MM.1S (cell line): ENCODE measurements around the gene IRS2.

Source experiments
- DNase-seq: peaks from one replicate; pipeline ENCODE4 v3.0.0-alpha.2; 2015
- H2AFZ ChIP-seq: fragments of 300-600 bp; sonication (generic); 2 replicates; pipeline ENCODE4 v1.6.0; 2016; ENCODE audit warnings: antibody characterized with exemption, low read length
- H3F3A ChIP-seq: fragments of 300-600 bp; sonication (generic); 2 replicates; pipeline ENCODE4 v1.6.1; 2016; ENCODE audit warnings: mild to moderate bottlenecking, antibody characterized with exemption, low read length, moderate library complexity, mixed read lengths; ENCODE audit not compliant: insufficient read depth
- H3K27ac ChIP-seq: fragments of 300-600 bp; sonication (generic); 2 replicates; pipeline ENCODE4 v1.5.1; 2016; ENCODE audit warnings: mild to moderate bottlenecking, low read length
- H3K27me3 ChIP-seq: fragments of 300-600 bp; sonication (generic); replicated peaks from 2 replicates; pipeline ENCODE4 v1.6.0; 2016; ENCODE audit warnings: low read length; ENCODE audit not compliant: insufficient read depth
- H3K36me3 ChIP-seq: fragments of 300-600 bp; sonication (generic); replicated peaks from 2 replicates; pipeline ENCODE4 v1.6.1; 2016; ENCODE audit warnings: mild to moderate bottlenecking, low read length, mixed read lengths; ENCODE audit not compliant: insufficient read depth
- H3K4me1 ChIP-seq: fragments of 300-600 bp; sonication (generic); 2 replicates; pipeline ENCODE4 v1.6.1; 2016; ENCODE audit warnings: low read length, mixed read lengths
- H3K4me2 ChIP-seq: fragments of 300-600 bp; sonication (generic); 2 replicates; pipeline ENCODE4 v1.6.0; 2016; ENCODE audit warnings: low read depth, low read length
- H3K4me3 ChIP-seq: fragments of 300-600 bp; sonication (generic); 2 replicates; pipeline ENCODE4 v1.5.1; 2016; ENCODE audit warnings: low read length, mixed read lengths
- H3K79me2 ChIP-seq: fragments of 300-600 bp; sonication (generic); 2 replicates; pipeline ENCODE4 v1.6.1; 2016; ENCODE audit warnings: mixed run types, low read length, mixed read lengths
- H3K9ac ChIP-seq: fragments of 300-600 bp; sonication (generic); 2 replicates; pipeline ENCODE4 v1.6.1; 2016; ENCODE audit warnings: low read length, mixed read lengths
- H3K9me2 ChIP-seq: fragments of 300-600 bp; sonication (generic); replicated peaks from 2 replicates; pipeline ENCODE4 v1.6.1; 2016; ENCODE audit warnings: mild to moderate bottlenecking, low read length, mixed read lengths; ENCODE audit not compliant: insufficient read depth
- H3K9me3 ChIP-seq: fragments of 300-600 bp; sonication (generic); replicated peaks from 2 replicates; pipeline ENCODE4 v1.6.1; 2016; ENCODE audit warnings: mild to moderate bottlenecking, low read length, mixed read lengths; ENCODE audit not compliant: insufficient read depth
- H4K20me1 ChIP-seq: fragments of 300-600 bp; sonication (generic); 2 replicates; pipeline ENCODE4 v1.6.1; 2016; ENCODE audit warnings: mild to moderate bottlenecking, low read length, moderate library complexity, mixed read lengths; ENCODE audit not compliant: insufficient read depth
- CTCF ChIP-seq: fragments of 300-600 bp; sonication (generic); IDR thresholded peaks from 2 replicates; pipeline ENCODE4 v1.5.1; 2016; ENCODE audit warnings: antibody characterized with exemption, low read length, mixed read lengths
- EZH2 ChIP-seq: fragments of 300-600 bp; sonication (generic); optimal IDR thresholded peaks from 2 replicates; pipeline ENCODE3; 2017; ENCODE audit warnings: low read depth, mild to moderate bottlenecking, antibody characterized with exemption, low read length, mixed read lengths
- EZH2phosphoT487 ChIP-seq: fragments of 300-600 bp; sonication (generic); IDR thresholded peaks from 2 replicates; pipeline ENCODE4 v1.6.1; 2018; ENCODE audit warnings: antibody characterized with exemption, low read length

The IRS2 gene

GRCh38 chr13:109758937-109759480 is 27.4 kb downstream of the IRS2 start:
- H3K27me3 ChIP-seq, result no peaks in the 10 kb centered on the region
- H3K4me1 ChIP-seq, result no peaks in the 10 kb centered on the region
- no peak overlapping the region for H3K9ac ChIP-seq
- TF ChIP-seq EZH2 (no peak), EZH2phosphoT487 (no peak), CTCF (no peak)
- H3K4me3 ChIP-seq, result no peak overlapping the region
- H3K4me2 ChIP-seq, result no peak overlapping the region
- no peaks in the 10 kb centered on the region for H4K20me1 ChIP-seq
- H3F3A ChIP-seq, result no peaks in the 10 kb centered on the region
- 0 out of 2 replicates have a peak, but pooled peaks cover 12% of the 10 kb centered on the region for H3K36me3 ChIP-seq
- H2AFZ ChIP-seq, result no peak overlapping the region
- no peak overlapping the region for H3K27ac ChIP-seq
- no peak for DNase-seq
- H3K9me2 ChIP-seq, result no peaks in the 10 kb centered on the region
- peaks cover 59% of the 10 kb centered on the region for H3K79me2 ChIP-seq
- no peaks in the 10 kb centered on the region for H3K9me3 ChIP-seq

GRCh38 chr13:109756778-109757177 is 29.6 kb downstream of the IRS2 start:
- Histone ChIP-seq H3K9ac (no peak overlapping the region), H4K20me1 (no peaks in the 10 kb centered on the region), H3K4me2 (no peak overlapping the region), H3K27me3 (no peaks in the 10 kb centered on the region), H3K79me2 (peaks cover 38% of the 10 kb centered on the region), H3K4me3 (no peak overlapping the region), H3K27ac (no peak overlapping the region), H3K4me1 (no peaks in the 10 kb centered on the region), H2AFZ (no peak overlapping the region), H3K36me3 (peaks cover 12% of the 10 kb centered on the region; the same call in 1 of the 2 replicates), H3K9me2 (no peaks in the 10 kb centered on the region), H3F3A (no peaks in the 10 kb centered on the region), H3K9me3 (no peaks in the 10 kb centered on the region)
- TF ChIP-seq CTCF (no peak), EZH2phosphoT487 (no peak), EZH2 (no peak)
- no peak for DNase-seq

DNA sequence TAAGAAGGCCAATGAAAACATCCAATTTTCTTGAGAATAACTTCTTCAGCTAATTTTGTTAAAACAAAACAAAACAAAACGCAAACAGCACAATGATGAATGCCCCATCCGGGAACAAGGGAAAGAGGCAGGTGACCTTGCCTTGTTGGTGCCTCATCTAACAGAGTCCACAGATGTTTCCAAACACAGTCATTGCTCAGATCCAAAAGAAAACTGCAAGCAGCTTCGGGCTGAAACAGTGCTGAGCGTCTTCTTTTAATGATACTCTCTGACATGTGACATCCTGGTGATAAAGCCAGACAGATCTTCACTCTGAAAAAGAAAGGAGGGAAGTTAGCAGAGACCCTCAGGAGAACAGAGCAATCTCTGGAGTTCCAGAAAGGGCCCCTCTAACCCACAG is 30.4 kb downstream of the IRS2 start:
- H3K9me3 ChIP-seq, result no peaks in the 10 kb centered on the region
- no peak overlapping the region for H3K4me2 ChIP-seq
- no peak overlapping the region for H2AFZ ChIP-seq
- no peak for TF ChIP-seq EZH2phosphoT487
- peaks cover 12% of the 10 kb centered on the region; the same call in 1 of the 2 replicates for H3K36me3 ChIP-seq
- no peaks in the 10 kb centered on the region for H3K9me2 ChIP-seq
- H4K20me1 ChIP-seq, result no peaks in the 10 kb centered on the region
- no peaks in the 10 kb centered on the region for H3K4me1 ChIP-seq
- no peak overlapping the region for H3K9ac ChIP-seq
- H3K27me3 ChIP-seq, result no peaks in the 10 kb centered on the region
- no peak overlapping the region for H3K27ac ChIP-seq
- no peaks in the 10 kb centered on the region for H3F3A ChIP-seq
- H3K79me2 ChIP-seq, result peaks cover 31% of the 10 kb centered on the region
- no peak for DNase-seq
- H3K4me3 ChIP-seq, result no peak overlapping the region

GRCh38 chr13:109755551-109755950 is 30.8 kb downstream of the IRS2 start:
- H2AFZ ChIP-seq, result no peak overlapping the region
- DNase-seq, result no peak

More at GRCh38 chr13:109755551-109755950, 30.8 kb downstream of the IRS2 start:
- Histone ChIP-seq H3K36me3 (peaks cover 12% of the 10 kb centered on the region; the same call in 1 of the 2 replicates), H3K27me3 (no peaks in the 10 kb centered on the region), H3K79me2 (peaks cover 26% of the 10 kb centered on the region), H3K9ac (no peak overlapping the region), H3K27ac (no peak overlapping the region), H3K9me2 (no peaks in the 10 kb centered on the region), H3K4me3 (no peak overlapping the region), H3K9me3 (no peaks in the 10 kb centered on the region), H3K4me1 (no peaks in the 10 kb centered on the region), H4K20me1 (no peaks in the 10 kb centered on the region), H3K4me2 (no peak overlapping the region), H3F3A (no peaks in the 10 kb centered on the region)
- no peak for TF ChIP-seq EZH2phosphoT487
- TF ChIP-seq EZH2, result no peak
- no peak for TF ChIP-seq CTCF
